Midbrain (tissue), 1 donor: ENCODE results near the gene MUC16.
"Not testable (repeated sequence)": the region's sequence is repeated elsewhere in the genome, so short reads cannot be mapped to it uniquely, and the experiment has no call there.

Experiments
- DNase-seq: peaks from one replicate; lab custom pipeline; 2025; lab: John Stamatoyannopoulos, UW

MUC16 gene

DNA sequence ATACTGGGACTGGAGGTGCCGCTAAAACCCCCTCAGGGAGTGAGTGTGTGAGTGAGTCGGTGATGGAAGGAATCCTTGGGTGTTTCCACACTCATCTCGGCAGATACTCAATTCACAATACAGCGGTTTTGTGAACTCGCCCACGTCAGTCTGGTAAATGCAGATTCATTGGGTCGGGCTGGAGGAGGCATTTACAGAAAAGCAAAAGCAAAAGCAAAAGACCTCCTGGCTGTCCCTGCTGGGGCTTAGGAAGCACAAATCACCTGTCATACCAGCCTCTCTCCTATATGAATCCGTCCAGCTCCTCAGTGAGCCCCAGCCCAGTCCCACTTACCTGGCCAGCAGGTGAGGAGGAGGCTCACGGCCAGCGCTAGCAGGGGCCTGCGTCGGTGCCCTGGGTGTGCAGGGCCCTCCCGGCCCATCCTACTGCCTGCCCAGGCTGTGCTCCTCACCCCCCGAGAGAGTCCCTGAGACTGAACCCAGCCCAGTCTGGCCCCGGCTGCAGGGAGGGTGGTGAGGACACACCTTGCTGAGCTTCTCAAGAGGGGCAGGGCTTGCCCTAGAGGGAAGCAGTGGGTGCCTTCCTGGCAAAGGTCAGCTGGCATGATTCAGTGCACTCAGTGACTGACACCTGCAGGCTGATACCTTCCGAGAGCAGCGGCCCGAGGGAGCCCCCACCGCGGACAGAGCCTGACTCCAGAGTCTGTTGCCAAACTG is at the start of gene MUC16:
Gene MUC16, minus strand, starts transcription at position 475 of the 717 bp plus-strand sequence.
- DNase-seq = no peak

DNA sequence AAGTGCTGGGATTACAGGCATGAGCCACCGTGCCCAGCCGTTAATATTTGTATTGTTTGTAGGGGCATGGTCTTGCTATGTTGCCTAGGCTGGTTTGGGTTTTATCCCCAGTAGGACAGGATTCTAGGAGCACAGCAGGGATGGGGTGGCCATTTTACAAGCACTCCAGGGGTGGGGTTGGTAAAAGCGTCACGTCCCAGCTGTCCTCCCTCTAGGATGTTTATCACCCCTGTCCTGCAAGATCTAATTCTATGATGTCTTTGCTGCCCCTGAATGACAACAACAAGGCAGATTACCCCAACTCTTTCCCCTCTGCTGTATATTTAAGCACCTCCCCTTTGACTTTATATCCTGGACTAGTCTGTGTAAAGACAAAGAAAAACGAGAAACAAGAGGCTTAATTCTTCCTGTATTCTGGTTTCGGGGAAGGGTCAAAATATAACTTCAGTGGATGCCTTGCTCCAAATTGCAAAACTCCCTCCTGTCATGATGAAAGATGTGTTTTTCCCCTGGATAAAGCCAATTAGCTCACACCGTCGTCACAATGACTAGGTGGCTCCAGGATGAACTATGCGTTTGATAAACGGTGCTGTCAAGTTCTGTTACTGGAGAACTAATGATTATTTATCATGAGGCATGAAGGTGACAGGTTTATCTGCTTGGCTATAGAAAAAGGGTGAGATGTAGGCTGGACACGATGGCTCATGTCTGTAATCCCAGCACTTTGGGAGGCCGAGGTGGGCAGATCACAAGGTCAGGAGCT is 48.9 kb upstream of the MUC16 start:
- no peak for DNase-seq

DNA sequence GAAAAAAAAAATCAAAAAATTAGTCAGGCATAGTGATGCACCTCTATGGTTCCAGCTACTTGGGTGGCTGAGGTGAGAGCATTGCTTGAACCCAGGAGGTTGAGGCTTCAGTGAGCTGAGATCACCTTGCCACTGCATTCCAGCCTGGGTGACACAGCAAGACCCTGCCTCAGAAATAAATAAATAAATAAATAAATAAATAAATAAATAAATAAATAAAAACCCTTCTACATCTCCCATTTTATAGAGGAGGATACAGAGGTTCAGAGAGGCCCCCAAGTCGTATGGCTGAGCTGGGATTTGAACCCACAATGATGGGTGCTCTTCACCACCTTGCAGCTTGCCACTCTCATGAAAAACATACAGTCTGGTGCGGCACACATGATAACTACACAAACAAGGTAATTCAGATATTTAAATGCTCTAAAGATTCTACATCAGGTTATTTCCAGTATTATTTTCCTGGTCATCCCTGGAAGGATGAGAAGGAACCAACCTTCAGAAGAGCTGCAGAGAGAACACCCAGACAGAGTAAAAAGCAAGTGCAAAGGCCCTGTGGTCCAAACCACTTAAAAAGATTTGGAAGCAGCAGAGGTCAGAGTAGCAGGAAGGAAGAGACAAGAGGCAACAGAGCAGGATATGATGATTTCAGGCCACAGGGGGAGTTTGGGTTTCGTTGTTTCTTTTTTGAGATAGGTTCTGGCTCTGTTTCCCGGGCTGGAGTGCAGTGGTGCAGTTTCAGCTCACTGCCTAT is 47.5 kb upstream of the MUC16 start:
- no peak for DNase-seq

DNA sequence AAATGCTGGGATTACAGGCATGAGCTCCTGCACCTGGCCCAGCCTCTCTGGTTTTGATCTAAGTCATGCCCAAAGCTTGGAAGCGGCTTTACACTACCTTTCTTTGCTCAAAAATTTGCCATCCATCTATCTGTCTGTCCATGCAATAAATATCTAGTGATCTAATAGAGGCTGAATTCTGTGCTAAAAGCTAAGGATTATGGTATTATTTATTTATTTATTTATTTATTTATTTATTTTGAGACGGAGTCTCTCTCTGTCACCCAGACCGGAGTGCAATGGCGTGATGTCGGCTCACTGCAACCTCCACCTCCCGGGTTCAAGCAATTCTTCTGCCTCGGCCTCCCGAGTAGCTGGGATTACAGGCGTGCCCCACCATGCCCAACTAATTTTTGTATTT is 45.9 kb upstream of the MUC16 start:
- not testable (repeated sequence) for DNase-seq

DNA sequence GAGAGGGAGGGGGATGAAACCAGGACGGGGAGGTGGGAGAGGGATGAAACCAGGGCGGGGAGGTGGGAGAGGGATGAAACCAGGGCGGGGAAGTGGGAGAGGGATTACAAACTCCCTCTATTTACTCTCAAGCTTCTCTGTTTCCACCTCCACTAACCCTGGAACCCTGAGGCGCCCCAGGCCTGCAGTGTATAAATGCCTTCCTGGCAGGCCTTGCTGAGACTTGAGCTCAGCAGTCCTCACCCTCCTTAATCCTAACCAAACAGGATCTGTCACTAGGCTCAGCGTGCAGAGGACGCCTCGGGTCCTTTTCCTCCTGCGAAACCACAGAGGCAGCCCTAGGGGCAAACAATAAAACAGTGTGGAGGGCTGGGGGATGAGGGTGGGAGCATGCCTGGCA is 44.6 kb upstream of the MUC16 start:
- no peak for DNase-seq

DNA sequence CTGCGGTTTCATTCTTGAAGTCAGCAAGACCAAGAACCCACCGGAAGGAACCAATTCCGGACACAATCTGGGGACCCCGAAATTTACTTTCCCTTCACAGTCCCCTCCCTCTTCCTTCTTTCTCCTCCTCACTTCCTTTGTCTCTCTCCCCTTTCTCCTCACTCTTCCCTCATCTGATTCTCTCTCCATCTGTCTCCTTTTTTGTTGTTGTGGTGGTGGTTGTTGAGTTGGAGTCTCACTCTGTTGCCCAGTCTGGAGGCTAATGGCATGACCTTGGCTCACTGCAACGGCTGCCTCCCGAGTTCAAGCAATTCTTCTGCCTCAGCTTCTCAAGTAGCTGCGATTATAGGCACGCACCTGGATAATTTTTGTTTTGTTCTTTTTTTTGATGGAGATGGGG is 44.0 kb upstream of the MUC16 start:
- DNase-seq = no peak

DNA sequence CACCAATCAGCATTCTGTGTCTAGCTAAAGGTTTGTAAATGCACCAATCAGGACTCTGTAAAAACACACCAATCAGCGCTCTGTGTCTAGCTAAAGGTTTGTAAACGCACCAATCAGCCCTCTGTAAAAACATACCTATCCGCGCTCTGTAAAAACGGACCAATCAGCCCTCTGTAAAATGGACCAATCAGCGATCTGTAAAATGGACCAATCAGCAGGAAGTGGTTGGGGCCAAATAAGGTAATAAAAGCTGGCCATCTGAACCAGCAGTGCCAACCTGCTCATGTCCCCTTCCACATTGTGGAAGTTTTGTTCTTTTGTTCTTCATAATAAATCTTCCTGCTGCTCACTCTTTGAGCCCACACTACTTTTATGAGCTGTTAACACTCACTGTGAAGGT is 43.5 kb upstream of the MUC16 start:
- DNase-seq = not testable (repeated sequence)

DNA sequence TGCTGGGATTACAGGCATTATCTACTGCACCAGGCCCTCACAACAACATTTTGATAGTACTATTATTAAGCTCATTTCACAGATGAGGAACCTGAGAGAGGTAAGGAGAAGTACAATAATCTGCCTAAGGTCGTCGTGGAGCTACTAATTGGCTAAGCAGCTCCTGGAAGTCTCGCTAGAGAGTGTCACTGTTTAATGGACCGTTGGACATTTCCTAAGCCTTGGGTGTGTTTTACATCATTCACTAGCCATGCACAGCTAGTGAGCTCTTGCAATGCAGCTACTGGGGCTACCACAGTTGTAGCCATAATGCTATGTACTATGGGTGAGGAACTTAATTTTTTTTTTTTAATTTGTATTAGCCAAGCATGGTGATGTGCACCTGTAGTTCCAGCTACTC is 42.7 kb upstream of the MUC16 start:
- DNase-seq = no peak

DNA sequence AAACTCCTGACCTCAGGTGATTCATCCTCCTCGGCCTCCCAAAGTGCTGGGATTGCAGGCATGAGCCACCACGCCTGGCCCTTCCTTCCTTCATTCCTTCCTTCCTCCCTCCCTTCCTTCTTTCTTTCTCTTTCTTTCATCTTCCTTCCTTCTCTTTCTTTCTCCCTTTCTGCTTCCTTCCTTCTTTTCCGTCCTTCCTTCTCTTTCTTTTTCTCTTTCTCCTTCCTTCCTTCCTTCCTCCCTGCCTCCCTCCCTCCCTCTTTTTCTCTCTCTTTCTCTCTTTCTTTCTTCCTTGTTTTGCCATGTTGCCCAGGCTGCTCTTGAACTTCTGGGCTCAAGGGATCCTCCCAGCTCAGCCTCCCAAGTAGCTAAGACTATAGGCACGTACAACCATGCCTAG is 36.5 kb upstream of the MUC16 start:
- DNase-seq = no peak

DNA sequence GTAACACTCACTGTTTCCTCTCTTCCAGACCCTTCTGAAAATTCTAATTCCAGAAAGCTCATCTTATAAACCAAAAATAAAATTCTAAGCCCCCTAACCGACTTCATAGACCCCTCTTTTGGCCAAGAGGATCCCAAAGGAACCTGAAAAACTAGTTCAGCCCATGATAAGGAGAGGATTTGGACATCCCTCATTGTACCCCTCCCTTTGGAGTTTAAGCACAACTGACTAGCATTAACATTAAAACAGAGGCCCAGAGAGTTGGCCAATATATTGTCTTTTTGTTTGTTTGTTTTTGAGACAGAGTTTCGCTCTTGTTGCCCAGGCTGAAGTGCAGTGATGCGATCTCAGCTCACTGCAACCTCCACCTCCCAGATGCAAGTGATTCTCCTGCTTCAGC is 34.2 kb upstream of the MUC16 start:
- DNase-seq = no peak

DNA sequence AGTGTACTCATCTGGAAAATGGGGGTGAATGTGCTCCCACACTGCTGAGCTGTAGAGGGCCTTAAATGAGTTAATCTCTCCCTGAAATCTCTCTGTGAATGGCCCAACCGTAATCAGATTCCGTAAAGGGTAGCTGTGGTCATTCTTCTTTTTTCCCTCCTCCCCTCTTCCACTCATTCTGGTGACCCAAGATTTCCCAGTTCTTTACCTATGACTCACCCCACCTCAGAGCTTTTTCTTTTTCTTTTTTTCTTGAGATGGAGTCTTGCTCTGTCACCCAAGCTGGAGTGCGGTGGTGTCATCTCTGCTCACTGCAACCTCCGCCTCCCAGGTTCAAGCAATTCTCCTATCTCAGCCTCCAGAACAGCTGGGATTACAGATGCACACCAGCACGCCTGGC is 33.3 kb upstream of the MUC16 start:
- DNase-seq = no peak

DNA sequence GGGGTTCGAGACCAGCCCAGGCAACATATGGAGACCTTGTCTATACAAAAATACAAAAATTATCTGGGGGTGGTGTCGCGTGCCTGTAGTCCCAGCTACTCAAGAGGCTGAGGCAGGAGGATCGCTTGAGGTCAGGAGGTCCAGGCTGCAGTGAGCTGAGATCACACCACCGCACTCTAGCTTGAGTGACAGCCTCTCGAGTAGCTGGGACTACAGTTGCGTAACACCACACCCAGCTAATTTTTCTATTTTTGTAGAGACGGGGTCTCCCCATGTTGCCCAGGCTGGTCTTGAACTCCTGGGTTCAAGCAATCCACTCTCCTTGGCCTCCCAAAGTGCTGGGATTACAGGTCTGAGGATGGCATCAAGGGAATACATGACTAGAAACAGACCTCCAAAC is 30.8 kb upstream of the MUC16 start:
- no peak for DNase-seq

DNA sequence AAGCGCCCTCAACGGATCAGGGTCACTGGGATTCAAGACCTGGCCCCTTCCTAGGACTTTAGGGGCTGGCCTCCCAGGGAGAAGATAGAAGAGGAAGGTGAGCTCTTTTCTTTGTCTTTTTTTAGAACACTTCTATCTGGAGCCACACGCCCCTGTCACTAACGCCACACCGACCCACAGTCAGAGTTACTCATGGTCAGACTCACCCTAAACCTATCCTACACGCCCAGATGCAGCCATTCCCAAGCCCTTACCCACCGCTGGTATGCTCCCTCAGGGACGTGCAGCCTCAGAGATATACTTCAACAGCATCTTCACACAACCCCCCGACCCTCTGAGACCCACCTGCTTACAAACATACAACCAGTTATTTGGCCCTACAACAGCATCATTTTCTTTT is 29.9 kb upstream of the MUC16 start:
- no peak for DNase-seq

DNA sequence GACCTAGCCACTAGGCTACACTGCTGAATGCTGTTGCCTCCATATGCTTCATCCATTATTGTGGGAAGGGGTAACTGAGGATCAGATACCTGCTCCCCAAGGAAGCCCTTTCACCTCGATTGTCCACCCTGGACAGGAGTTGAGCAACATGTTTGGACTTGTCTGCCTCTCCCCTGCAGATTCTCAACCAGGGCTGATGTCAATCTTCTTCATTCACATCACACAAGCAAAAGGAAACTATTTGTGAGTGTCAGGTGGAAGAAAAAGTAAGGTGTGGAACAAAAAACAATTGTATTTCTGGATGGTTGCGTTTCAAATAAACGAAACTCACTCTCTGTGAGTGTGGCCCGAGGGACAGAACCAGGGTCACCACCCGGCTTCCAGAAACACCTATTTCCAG is 29.5 kb upstream of the MUC16 start:
- no peak for DNase-seq

DNA sequence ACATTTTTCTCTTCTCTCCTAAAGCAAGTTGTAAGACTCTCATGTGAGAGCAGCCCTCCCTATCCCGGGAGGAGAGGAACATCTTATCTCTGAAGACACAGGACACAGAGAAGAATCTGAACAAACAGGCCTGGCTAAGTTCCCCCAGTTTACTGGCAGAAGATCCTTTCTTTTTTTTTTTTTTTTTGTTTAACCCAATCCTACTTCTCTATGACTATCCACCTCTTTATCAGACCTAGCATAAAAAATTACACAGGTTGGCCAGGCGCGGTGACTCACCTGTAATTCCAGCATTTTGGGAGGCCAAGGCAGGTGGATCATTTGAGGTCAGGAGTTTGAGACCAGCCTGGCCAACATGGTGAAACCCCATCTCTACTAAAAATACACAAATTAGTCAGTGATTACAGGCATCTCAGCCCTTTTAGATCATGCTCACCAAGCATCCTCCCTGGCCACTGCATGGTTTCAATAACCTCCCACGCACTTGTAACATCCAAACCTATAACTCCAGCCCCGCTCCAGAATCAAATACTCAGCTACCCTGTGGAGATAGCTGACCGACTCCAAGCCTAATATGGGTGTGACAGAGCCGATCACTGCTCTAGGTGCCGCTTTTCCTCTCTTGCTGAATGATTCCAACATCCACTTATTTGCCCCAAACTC is 27.3 kb upstream of the MUC16 start:
- no peak for DNase-seq

DNA sequence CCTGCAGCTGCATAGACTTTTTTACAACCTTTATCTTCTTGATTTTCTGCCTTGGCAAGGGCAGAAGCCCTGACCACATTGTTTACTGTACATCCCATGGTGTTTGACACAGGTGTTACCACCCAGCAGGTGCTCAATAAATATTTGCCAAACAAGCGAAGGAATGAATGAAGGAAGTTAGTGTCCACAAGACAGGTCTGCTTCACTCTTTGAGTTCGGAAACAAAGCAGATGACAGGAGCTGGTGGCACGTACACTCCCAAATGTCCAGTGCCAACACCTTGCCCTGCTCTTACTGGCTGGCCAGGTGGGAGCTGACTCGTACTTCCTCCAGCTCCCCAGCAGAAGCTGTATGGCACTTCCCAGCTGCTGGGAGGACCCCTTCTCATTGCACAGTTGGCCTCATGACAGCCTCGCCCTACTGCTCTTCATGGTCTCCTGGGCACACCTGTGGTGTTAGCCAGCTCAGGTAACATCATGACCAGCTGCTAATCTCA is 22.0 kb upstream of the MUC16 start:
- DNase-seq = no peak

DNA sequence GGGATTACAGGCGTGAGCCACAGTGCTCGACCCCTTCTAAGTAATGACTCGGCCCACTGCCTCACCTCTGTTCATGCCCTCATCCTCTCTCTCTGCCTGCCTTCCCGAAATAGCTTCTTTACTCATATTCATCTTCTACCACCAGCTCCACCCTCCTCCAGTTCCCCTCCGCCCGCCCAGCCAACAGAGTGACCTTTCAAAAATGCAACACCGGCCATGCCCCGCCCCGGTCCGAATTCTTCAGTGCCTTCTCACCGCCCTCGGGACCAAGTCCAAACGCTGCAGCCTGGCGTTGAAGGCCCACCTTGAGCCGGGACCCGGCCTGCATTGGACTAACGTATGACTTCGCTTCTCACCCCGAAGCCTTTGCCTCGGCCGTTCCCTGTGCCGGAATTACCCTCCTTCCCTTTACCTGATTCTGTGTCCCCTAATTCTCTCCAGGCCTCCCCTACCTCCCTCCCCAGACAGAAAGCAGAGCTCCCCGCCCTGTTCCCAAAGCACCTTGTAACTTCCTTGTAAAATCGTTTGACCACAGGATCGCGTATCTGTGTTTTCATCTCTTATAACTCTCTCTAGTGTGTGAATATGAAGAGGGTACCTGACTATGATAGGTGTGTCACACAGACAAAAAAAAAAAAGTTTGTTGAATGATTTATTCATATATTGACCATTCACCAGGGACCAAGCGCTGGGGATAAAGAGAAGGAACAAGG is 8.1 kb upstream of the MUC16 start:
- DNase-seq = no peak

DNA sequence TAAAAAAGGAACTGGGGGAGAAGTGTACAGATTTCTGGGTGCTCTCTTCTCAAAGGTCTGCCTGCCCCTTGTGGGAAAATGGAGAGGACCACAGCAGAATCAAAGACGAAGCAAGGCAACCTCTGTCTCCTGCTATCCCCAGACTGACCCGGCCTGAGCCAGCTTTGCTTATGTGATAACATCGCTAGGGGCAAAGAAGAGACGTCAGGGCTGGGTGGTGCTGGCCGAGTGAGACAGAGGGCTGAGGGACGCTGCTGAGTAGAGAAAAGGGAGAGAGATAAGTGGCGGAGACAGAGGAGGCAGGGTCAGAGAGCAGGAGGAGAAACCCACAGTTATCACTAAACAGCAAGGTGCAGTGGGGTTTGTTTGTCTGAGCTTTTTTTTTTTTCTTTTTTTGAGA is 4.6 kb upstream of the MUC16 start:
- no peak for DNase-seq

DNA sequence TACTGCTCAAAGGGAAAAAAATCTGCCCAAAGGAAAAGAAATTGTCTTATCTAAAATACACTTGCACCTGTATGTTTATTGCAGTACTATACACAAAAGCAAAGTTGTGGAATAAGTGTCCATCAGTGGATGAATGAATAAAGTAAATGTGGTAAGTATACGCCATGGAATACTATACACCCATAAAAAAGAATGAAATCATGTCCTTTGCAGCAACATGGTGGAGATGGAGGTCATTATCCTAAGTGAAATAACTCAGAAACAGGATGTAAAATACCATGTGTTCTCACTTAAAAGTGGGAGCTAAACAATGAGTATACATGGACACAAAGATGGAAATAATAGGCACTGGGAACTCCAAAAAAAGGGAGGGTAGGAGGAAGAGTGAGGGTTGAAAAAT is 3.8 kb upstream of the MUC16 start:
- DNase-seq = no peak

DNA sequence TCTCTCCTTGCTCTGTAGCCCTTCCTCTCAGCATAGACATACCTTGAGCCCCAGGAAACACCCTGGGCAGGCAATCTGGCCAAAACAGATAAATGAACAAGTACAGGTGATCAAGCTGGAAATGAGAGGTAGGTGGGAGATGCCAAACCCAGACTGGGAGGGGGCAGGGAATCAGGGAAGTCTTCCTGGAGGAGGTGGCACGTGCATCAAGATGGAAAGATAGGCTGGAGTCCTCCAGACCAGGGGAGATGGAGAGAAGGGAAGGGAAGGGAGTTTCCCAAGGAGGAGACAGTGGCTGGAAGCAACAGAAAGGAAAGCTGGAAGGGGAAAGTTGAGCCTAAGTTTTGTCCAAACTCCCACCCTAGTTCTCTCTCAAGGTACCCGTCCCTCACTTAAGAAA is 1.7 kb upstream of the MUC16 start:
- DNase-seq = no peak

DNA sequence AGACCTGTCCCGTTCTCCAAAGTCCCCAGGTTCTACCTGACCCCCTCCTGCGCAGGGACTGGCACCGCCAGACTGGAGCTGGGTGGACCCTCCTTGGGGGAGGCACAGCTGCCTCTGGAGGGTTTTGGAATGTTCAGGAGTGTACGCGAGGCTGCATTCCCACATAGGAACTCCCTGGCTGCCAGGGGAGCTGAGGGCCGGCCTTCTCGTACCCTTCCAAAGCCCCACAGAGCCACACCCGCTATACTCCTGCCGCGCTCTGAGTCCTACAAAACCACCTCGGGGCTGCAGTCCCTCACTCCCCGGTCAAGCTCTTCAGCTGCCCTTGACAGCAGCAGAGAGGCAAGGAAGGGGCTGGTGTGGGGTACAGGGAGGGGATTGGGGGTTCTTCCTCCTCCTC is 484 bp upstream of the MUC16 start:
- no peak for DNase-seq

DNA sequence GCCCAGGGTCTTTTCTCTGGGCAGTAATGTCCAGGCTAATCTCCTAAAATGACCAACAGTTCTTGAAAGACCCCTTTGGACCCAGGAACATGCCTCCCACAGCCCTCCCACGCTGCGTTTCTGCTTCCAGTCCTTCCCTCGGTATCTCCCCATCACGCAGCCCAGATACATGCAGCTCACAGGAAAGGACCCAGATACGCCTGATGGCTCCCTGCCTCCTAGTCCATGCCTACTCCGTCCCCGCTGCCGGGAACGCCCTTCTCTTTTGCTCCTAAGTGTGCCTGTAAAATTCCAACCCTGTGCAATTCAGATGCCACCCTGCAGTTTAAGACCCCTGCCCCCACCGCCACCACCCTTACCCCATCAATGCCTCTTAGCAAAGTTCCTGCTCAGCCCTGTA is 778 bp downstream of the MUC16 start:
- no peak for DNase-seq
